Peyer's patch (tissue), 4 donors: Measurements from ENCODE around the gene CCDC88C. TPM values are rescaled to one million over a fixed set of nuclear protein-coding genes. Genes with fewer than 3 reads are reported as not detected.

Experiments used
- DNase-seq, 3 donors: peaks; one replicate each; pipeline ENCODE4 v3.0.0-alpha.2; 2017 to 2019
- H3K27ac ChIP-seq, 4 donors: fragments of 200-600 bp; sonication (generic); one replicate each; pipeline ENCODE4 v1.5.1; 2016 to 2019
- H3K27me3 ChIP-seq, 2 donors: fragments of 200-600 bp; sonication (generic); one replicate each; pipeline ENCODE4 v1.5.1; 2019
- H3K36me3 ChIP-seq, 3 donors: fragments of 200-600 bp; sonication (generic); one replicate each; pipeline ENCODE4 v1.5.1; 2016 to 2019
- H3K4me1 ChIP-seq, 4 donors: fragments of 200-600 bp; sonication (generic); one replicate each; pipeline ENCODE4 v1.5.1; 2016 to 2019
- H3K4me3 ChIP-seq, 4 donors: fragments of 200-600 bp; sonication (generic); 1 replicate in 3 of 4; 2 replicates in 1 of 4; pipeline ENCODE4 v1.5.1; 2016 to 2019; ENCODE audit warnings: mild to moderate bottlenecking in 1 of 4
- H3K9me3 ChIP-seq, 4 donors: fragments of 200-600 bp; sonication (generic); one replicate each; pipeline ENCODE4 v1.5.1; 2016 to 2019; ENCODE audit warnings: mild to moderate bottlenecking in 1 of 4
- CTCF ChIP-seq, 6 experiments: fragments of 450-650 bp in 4 of 6; fragments of 200-600 bp in 2 of 6; sonication (generic) in 1 of 6; IDR thresholded peaks; one replicate each; pipeline ENCODE4 v1.5.1; 2017 to 2019; ENCODE audit warnings: antibody characterized with exemption in 6 of 6, mild to moderate bottlenecking in 3 of 6, moderate library complexity in 1 of 6
- POLR2A ChIP-seq, 2 donors: fragments of 450-650 bp; IDR thresholded peaks; one replicate each; pipeline ENCODE4 v1.5.1; 2017; ENCODE audit warnings: antibody characterized with exemption in 2 of 2, mild to moderate bottlenecking in 2 of 2, moderate library complexity in 2 of 2
- total RNA-seq, 4 donors: library from RNA; depleted of rRNA; stranded (reverse); fragments of >200 nt; gene quantifications; one replicate each; pipeline ENCODE4 v1.1.0, GENCODE V29; 2016

Gene CCDC88C
- total RNA-seq, 4 donors from 2014 or later, result 18.9 to 189 (median 77.2) TPM

GRCh38 chr14:91416744-91417119, 888 bp downstream of the CCDC88C start:
- no peaks in the 10 kb centered on the region for H3K27me3 ChIP-seq
- H3K9me3 ChIP-seq, result no peaks in the 10 kb centered on the region
- TF ChIP-seq CTCF (IDR thresholded peaks at IDR 0.05), result no peak
- no peak for TF ChIP-seq POLR2A (IDR thresholded peaks at IDR 0.05)
- DNase-seq, result peak in 2 of 3 donors; percentile 55 to 76
- no peaks in the 10 kb centered on the region for H3K36me3 ChIP-seq
- H3K27ac ChIP-seq, result peak overlapping the region; percentile 80 to 98 (median 88)
- peak overlapping the region; percentile 93 to 98 (median 95) for H3K4me3 ChIP-seq
- peaks cover 0 to 36% (median 19%) of the 10 kb centered on the region in 4 donors for H3K4me1 ChIP-seq

GRCh38 chr14:91415794-91416743, 1.6 kb downstream of the CCDC88C start:
- Histone ChIP-seq H3K27ac (peak overlapping the region; percentile 80 to 98 (median 88)), H3K4me3 (peak overlapping the region; percentile 93 to 98 (median 95)), H3K9me3 (no peaks in the 10 kb centered on the region), H3K36me3 (no peaks in the 10 kb centered on the region), H3K27me3 (no peaks in the 10 kb centered on the region), H3K4me1 (peaks cover 0 to 37% (median 20%) of the 10 kb centered on the region in 4 donors)
- TF ChIP-seq POLR2A (IDR thresholded peaks at IDR 0.05) (no peak), CTCF (IDR thresholded peaks at IDR 0.05) (no peak)
- peak in 2 of 3 donors; percentile 86 to 90 for DNase-seq

GRCh38 chr14:91414475-91414833, 3.2 kb downstream of the CCDC88C start:
- peak overlapping the region; percentile 80 to 98 (median 88) for H3K27ac ChIP-seq
- H3K9me3 ChIP-seq, result no peaks in the 10 kb centered on the region
- peak in 1 of 3 donors; percentile 34 for DNase-seq
- no peak for TF ChIP-seq POLR2A (IDR thresholded peaks at IDR 0.05)
- TF ChIP-seq CTCF (IDR thresholded peaks at IDR 0.05), result no peak
- no peaks in the 10 kb centered on the region for H3K27me3 ChIP-seq
- H3K36me3 ChIP-seq, result no peaks in the 10 kb centered on the region
- peaks cover 0 to 41% (median 22%) of the 10 kb centered on the region in 4 donors for H3K4me1 ChIP-seq
- H3K4me3 ChIP-seq, result peak overlapping the region in 3 of 4 donors; percentile 22 to 98 (median 93)

- Histone ChIP-seq H3K27me3 (no peaks in the 10 kb centered on the region), H3K27ac (peak overlapping the region; percentile 80 to 98 (median 88)), H3K9me3 (no peaks in the 10 kb centered on the region), H3K4me3 (peak overlapping the region in 3 of 4 donors; percentile 10 to 98 (median 93)), H3K4me1 (peaks cover 0 to 39% (median 25%) of the 10 kb centered on the region in 4 donors), H3K36me3 (no peaks in the 10 kb centered on the region)
- TF ChIP-seq CTCF (IDR thresholded peaks at IDR 0.05) (no peak), POLR2A (IDR thresholded peaks at IDR 0.05) (no peak)
- peak; percentile 72 to 89 (median 75) for DNase-seq
Measured at GRCh38 chr14:91413547-91414474, 3.8 kb downstream of the CCDC88C start.

- peak overlapping the region in 3 of 4 donors; percentile 88 to 98 (median 88) for H3K27ac ChIP-seq
- peak in 2 of 3 donors; percentile 25 to 45 for DNase-seq
Measured at GRCh38 chr14:91412939-91413338, 4.7 kb downstream of the CCDC88C start.

More at GRCh38 chr14:91412939-91413338, 4.7 kb downstream of the CCDC88C start:
- H3K36me3 ChIP-seq, result no peaks in the 10 kb centered on the region
- H3K9me3 ChIP-seq, result no peaks in the 10 kb centered on the region
- no peak overlapping the region for H3K4me3 ChIP-seq
- no peak for TF ChIP-seq POLR2A (IDR thresholded peaks at IDR 0.05)
- TF ChIP-seq CTCF (IDR thresholded peaks at IDR 0.05), result no peak
- peaks cover 0 to 30% (median 20%) of the 10 kb centered on the region in 4 donors for H3K4me1 ChIP-seq
- no peaks in the 10 kb centered on the region for H3K27me3 ChIP-seq
